MM.1S (cell line): ENCODE measurements around the gene SUSD4.

Source experiments
- EZH2phosphoT487 ChIP-seq: fragments of 300-600 bp; sonication (generic); IDR thresholded peaks from 2 replicates; pipeline ENCODE4 v1.6.1; 2018; ENCODE audit warnings: antibody characterized with exemption, low read length
- TF ChIP-seq, protein P1 (sequence below): fragments of 300-600 bp; sonication (generic); IDR thresholded peaks from 2 replicates; pipeline ENCODE4 v1.5.1; 2016; ENCODE audit warnings: antibody characterized with exemption, low read length, mixed read lengths

- TF ChIP-seq, protein P1, sequence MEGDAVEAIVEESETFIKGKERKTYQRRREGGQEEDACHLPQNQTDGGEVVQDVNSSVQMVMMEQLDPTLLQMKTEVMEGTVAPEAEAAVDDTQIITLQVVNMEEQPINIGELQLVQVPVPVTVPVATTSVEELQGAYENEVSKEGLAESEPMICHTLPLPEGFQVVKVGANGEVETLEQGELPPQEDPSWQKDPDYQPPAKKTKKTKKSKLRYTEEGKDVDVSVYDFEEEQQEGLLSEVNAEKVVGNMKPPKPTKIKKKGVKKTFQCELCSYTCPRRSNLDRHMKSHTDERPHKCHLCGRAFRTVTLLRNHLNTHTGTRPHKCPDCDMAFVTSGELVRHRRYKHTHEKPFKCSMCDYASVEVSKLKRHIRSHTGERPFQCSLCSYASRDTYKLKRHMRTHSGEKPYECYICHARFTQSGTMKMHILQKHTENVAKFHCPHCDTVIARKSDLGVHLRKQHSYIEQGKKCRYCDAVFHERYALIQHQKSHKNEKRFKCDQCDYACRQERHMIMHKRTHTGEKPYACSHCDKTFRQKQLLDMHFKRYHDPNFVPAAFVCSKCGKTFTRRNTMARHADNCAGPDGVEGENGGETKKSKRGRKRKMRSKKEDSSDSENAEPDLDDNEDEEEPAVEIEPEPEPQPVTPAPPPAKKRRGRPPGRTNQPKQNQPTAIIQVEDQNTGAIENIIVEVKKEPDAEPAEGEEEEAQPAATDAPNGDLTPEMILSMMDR = no peak
- TF ChIP-seq EZH2phosphoT487 = no peak
Measured at GRCh38 chr1:223259462-223259861, 104.5 kb downstream of the SUSD4 start.
